GM18520 (cell line): ENCODE results near the gene PRPF31.
"Not testable (repeated sequence)": the region's sequence is repeated elsewhere in the genome, so short reads cannot be mapped to it uniquely, and the experiment has no call there.

Experiments
- ATAC-seq: cut with Tn5 transposase; IDR thresholded peaks from one replicate; pipeline ENCODE4 v1.9.1; 2021; ENCODE audit not compliant: unreplicated experiment

PRPF31 gene

DNA sequence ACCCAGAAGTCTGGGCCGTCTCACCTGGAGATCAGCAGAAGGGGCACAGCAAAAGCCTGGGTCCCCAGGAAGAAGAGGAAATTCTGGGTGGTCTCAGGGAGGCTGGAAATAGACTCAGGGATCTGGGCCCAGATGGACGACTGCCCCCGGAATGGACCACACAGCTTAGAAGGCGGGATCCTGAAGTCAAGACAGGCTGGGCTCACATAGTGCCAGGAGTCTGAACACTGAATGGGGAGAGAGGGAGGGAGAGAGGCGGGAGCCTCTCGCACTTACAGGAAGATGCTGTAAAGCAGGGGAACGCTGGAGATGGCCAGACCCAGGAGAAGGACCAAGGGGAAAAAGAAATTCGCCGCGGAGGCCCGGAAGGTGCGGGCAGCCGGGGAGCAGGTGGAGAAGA lies 45.3 kb downstream of the PRPF31 start:
- ATAC-seq = no peak

- ATAC-seq = no peak
Observed at GRCh38 chr19:54162241-54162805, 46.8 kb downstream of the PRPF31 start.

DNA sequence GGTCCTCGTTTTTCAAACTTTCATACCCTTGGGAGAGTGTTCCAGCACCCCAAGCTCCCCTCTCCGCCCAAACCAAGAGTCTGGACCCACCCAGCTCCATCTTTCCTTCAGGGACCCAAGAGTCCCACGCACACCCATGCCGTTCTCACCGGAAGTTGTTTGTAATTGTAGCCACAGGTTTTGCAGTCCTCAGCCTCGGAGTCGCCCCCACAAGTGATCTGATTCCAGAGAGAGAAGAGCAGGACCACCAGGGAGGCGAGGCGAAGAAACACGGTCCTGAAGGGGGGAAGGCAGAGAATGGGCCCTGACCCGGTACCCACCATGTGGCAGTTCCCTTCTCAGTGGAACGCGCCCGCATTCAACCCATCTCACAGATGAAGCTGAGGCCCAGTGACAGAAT lies 47.3 kb downstream of the PRPF31 start:
- ATAC-seq = no peak

- no peak for ATAC-seq
Observed at GRCh38 chr19:54164369-54165068, 49.0 kb downstream of the PRPF31 start.

DNA sequence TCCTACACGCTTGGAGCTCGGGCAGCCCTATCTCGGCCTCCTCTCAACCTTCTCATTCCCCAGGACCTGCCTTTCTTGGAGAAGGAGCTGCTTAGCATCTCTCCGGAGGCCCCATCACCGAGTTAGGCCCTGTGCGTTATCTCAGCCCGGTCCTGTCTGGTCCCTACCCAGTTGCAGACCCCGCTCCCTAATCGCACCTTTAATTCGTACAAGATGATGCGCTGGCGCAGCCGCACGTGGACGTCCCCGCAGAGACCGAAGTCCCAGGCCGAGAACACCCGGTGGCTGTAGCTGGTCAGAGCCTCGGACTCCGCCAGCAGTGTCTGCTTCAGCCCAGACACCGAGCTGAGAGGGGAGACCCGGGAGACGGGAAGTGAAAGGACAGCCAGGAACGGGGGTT lies 49.7 kb downstream of the PRPF31 start:
- ATAC-seq = no peak

DNA sequence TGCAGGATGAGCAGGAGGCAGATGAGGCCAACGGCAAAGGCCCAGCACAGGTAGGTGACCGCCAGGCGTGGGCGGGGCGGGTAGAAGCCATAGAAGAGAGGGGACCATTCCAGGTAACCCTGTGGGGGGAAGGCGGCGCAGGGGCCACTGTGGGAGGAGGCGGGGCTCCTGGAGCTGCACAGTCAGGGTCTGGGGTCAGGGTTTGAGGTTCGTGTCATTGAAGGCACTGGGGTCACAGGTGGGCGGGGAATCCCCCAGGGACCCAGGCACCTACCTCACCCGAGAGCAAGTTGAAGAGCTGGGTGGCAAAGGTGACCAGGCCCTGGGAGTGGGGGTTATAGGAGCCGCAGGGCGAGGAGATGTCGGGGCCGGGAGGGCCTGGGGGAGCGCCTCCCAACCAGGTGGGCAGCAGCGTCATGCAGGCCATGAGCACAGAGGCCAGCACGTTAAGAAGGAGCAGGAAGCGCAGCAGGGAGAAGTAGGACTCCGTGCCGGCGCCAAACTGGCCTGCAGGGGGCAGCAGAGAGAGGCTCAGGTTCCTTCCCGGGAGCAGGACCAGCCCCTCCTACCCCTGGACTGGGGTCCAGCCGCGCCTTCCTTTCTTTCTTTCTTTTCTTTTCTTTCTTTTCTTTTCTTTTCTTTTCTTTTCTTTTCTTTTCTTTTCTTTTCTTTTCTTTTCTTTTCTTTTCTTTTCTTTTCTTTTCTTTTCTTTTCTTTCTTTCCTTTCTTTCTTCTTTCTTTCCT lies 52.8 kb downstream of the PRPF31 start:
- no peak for ATAC-seq

DNA sequence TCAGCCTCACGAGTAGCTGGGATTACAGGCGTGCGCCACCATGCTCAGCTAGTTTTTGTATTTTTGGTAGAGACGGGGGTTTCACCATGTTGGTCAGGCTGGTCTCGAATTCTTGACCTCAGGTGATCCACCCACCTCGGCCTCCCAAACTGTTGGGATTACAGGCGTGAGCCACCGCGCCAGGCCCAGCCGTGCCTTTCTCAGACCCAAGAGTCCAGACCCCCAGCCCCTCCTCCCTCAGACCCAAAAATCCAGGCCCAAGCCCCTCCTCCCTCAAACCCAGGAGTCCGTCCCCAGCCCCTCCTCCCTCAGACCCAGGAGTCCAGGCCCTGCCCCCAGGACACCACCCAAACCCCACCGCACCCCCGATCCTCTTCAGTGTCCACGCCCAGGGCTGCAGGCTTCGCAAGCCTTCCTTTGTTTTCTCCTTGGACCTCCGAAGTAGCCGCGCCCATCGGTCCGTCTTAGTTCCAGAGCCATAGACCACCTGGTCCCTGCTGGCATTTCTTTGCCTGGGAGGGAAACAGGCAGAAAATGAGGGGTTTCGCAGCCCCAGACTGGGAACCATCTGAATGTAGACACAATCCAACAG lies 53.7 kb downstream of the PRPF31 start:
- ATAC-seq = no peak

GRCh38 chr19:54171736-54172431 lies 56.3 kb downstream of the PRPF31 start:
- ATAC-seq = not testable (repeated sequence)

DNA sequence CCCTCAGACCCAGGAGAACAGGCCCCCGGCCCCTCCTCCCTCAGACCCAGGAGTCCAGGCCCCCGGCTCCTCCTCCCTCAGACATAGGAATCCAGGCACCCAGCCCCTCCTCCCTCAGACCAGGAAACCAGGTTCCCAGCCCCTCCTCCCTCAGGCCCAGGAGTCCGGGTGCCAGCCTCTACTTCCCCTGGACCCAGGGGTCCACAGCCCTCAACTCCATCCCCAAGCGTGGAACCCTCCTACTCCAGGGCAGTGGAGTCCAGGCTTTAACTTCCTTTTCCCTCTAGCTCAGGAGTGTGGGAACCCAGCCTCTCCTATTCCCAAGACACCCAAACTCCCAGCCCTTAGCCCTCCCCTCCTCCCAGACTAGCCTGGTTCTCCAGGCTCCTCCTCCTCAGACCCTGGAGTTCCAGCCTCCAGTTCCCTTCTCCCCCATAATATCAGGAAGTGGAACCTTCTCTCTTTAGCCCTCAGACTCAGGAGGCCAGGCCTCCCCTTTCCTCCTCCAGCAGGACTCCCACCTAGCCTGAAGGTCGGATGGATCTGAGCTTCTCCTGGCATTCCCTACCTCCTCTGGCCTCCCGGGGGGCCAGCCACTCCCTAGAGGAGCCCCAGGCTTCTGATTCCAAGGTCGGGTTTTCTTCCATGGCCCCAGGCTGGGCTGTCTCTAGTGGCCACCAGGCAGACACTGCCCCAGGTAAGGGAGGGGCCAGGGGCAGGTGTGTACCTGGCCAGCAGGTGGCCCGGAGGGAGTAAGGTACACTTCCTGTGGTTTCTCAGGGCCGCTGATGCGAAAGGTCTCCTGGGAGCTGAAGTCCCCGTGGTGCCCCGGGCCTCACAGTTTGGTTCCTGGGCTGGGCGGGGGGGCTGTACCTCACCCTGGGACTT lies 57.2 kb downstream of the PRPF31 start, which contains the start of gene TMC4:
TMC4 (minus strand) TSS at position 690 of the 888 bp plus-strand sequence; CDS start at position 647, 43 bp downstream.
- ATAC-seq = no peak

- ATAC-seq = no peak
Observed at GRCh38 chr19:54173359-54173699, 57.8 kb downstream of the PRPF31 start.

DNA sequence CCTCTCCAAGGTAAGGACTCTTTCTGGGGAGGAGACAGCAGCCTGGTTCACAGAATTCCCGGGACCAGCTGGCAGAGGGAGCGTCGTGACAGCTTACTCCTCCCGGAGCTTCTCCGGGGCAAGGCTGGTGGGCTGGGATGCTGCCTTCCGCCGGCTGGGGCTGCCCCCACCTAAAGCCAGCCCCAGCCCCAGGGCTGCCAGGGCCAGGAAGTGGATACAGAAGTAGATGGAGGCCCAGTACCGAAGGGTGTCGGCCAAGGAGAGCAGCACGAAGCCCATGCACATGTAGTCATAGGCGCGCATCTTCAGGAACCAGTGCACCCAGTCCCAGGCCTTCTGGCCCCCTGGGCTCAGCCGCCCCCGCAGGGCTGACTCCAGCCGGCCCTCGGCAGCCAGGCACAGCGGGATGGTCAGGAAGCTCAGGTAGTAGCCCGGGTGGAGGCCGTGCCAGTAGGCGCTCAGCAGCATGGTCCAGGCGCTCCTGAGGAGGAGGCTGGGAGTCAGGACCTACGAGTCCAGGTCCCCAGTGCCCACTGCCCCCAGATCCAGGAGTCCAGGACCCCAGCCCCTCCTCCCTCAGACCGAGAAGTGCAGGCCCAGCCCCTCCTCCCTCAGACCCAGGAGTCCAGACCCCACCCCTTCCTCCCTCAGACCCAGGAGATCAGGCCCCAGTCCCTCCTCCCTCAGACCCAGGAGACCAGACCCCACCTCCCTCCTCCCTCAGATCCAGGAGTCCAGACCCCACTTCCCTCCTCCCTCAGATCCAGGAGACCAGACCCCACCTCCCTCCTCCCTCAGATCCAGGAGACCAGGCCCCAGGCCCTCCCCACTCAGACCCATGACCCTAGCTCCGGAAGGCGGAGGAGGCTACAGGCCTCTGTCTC lies 58.6 kb downstream of the PRPF31 start:
- no peak for ATAC-seq

DNA sequence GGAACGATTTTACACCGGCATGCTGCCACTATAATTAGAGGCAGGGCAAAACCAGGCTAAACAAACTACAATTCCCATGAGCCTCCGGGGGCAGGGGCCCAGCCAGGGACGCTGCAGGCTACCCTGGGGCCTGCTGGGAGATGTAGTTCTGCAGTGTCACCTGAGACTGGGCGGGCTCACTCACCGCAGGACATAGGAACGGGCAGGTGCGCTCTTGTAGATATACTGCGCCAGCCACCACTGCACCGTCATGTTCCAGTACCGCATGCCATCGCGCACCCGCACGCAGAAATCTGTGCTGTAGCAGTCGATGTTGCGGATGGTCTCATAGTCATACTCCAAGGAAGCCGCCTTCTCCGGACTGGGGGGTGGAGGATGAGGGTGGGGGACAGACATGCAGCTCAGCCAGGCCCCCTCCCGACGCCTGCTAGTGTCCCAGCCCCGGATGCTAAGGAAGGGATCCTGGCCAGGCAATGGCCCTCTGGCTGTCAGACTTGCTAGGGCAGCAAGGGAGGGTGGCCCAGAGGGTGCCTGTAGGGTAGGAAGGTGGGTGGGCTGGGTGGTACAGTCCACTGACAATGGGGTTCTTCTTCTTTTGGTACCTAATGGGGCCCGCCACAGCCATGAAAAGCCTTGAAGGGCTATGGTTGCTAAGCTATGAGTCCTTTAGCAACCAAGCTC lies 63.2 kb downstream of the PRPF31 start:
- ATAC-seq = no peak

DNA sequence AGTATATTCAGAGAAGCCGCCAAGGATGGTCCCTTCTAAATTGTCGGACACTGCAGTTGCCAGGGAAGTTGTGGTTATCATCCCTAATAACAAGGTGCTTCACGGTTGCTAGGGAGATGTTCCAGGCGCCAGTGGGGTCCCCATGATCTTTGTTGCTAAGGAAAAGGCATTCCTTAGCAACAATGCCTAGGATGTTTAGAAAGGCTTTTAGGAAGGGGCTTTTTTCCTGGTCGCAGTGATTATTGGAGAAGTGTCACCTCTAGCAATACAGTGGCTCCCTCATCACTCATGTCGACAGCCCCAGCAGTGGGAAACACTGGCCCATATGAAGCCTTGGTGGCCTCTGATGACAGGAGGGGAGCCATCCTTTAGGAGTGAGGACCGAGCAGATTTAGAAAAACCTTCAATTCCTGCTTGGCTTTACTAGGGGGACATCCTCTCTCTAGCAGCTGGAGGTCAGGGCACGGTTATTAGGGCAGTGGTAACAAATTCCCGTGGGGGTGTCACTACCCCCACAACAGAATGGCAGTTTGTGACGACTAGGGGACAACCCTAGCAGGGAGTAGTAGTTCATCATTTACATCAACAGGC lies 63.8 kb downstream of the PRPF31 start:
- ATAC-seq = no peak

DNA sequence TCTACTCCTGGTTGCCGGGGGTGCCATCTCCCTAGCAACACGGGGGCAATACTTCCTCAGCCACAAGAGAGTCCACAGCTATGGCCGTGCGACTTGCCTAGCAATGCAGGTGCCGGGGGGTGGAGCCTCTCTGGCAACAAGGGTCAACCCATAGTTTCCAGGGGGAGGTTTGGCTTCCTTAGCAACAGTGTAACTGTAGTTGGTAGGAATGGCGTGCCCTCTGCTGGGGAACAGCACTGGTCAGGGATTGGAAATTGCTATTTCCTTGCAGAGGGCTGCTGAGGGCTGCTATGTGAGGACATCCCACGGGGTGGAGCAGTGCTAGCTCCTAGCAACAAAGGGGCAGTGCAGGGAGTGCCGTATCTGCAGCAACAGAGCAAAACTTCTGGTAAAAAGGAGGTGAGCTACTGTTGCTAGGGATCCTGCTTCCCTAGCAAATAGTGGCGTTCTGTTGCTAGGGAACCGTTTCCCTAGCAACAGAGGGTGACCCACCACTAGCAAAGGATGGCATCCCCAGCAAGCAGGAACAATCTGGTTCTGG lies 64.4 kb downstream of the PRPF31 start:
- no peak for ATAC-seq

DNA sequence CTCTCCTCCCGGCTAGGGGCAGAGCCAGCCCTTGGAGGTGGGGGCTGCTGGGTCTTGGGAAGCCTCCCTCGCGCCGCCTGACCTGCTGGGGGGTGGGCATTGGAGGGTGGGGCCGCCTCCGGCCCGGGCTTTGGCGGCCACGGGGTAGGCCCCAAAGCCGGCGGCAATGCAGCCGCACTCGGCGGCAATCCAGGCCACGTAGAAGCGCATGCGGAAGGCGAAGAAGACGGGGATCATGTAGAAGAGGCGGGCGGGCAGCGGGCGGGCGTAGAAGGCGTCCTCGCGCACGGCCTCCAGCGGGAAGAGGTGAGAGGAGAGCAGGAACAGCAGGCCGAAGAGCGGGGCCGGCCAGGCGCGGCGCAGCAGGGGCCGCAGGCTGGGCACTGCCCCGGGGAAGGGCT lies 65.1 kb downstream of the PRPF31 start:
- ATAC-seq = no peak
